NCI-H128 (cell line): ENCODE measurements around the gene KIFAP3.
"Not testable (repeated sequence)": the region's sequence is repeated elsewhere in the genome, so short reads cannot be mapped to it uniquely, and the experiment has no call there.

Source experiments
- DNase-seq: peaks from one replicate; lab custom pipeline; 2025; ENCODE audit not compliant: unreplicated experiment; lab: John Stamatoyannopoulos, UW

Gene KIFAP3

GRCh38 chr1:169925505-169926482, 148.7 kb downstream of the KIFAP3 start:
- no peak for DNase-seq

- no peak for DNase-seq
Measured at GRCh38 chr1:169924829-169925228, 149.7 kb downstream of the KIFAP3 start.

- no peak for DNase-seq
Measured at GRCh38 chr1:169924063-169924462, 150.4 kb downstream of the KIFAP3 start.

- DNase-seq, result no peak
Measured at GRCh38 chr1:169921080-169921479, 153.4 kb downstream of the KIFAP3 start.

- DNase-seq, result no peak
Measured at GRCh38 chr1:169918927-169919326, 155.6 kb downstream of the KIFAP3 start.

GRCh38 chr1:169918220-169918619, 156.3 kb downstream of the KIFAP3 start:
- DNase-seq, result not testable (repeated sequence)

- DNase-seq, result no peak
Measured at GRCh38 chr1:169915150-169915549, 159.3 kb downstream of the KIFAP3 start.

- no peak for DNase-seq
Measured at GRCh38 chr1:169914531-169914930, 160.0 kb downstream of the KIFAP3 start.

GRCh38 chr1:169909499-169909898, 165.0 kb downstream of the KIFAP3 start:
- DNase-seq, result no peak

- no peak for DNase-seq
Measured at GRCh38 chr1:169906938-169907337, 167.6 kb downstream of the KIFAP3 start.

- no peak for DNase-seq
Measured at GRCh38 chr1:169904834-169905233, 169.7 kb downstream of the KIFAP3 start.

- DNase-seq, result no peak
Measured at GRCh38 chr1:169902751-169903150, 171.7 kb downstream of the KIFAP3 start.

- DNase-seq, result no peak
Measured at GRCh38 chr1:169901115-169901514, 173.4 kb downstream of the KIFAP3 start.

GRCh38 chr1:169900571-169900970, 173.9 kb downstream of the KIFAP3 start:
- no peak for DNase-seq

GRCh38 chr1:169899519-169900217, 174.8 kb downstream of the KIFAP3 start:
- DNase-seq, result no peak

- no peak for DNase-seq
Measured at GRCh38 chr1:169896013-169896412, 178.5 kb downstream of the KIFAP3 start.

GRCh38 chr1:169894424-169895145, 179.9 kb downstream of the KIFAP3 start:
- DNase-seq, result no peak

- DNase-seq, result peak; percentile 95
Measured at GRCh38 chr1:169893645-169894423, 180.7 kb downstream of the KIFAP3 start, which contains the start of gene SCYL3. TSS of gene SCYL3 (minus strand) at chr1:169893896. CDS start at chr1:169888840, 5,056 bp downstream.

- no peak for DNase-seq
Measured at GRCh38 chr1:169892927-169893644, 181.4 kb downstream of the KIFAP3 start.
